ENCODE data around the gene BBS12.
"Not testable (repeated sequence)": the region's sequence is repeated elsewhere in the genome, so short reads cannot be mapped to it uniquely, and the experiment has no call there.

Gene BBS12

GRCh38 chr4:122784261-122784660 is 51.8 kb downstream of the BBS12 start:
- in situ Hi-C loops (cut with HindIII; ENCODE audit: low sequenced_read_pairs), result no loop called here
- TF ChIP-seq CTCF (IDR thresholded peaks at IDR 0.05; ENCODE audit: low read depth, low read length, missing control alignments), result no peak
- no peak overlapping the region for H3K4me3 ChIP-seq (ENCODE audit: low read depth, low read length)
- DNase-seq (ENCODE audit: low read depth), result no peak

- in situ Hi-C loops (cut with HindIII; ENCODE audit: low sequenced_read_pairs), result no loop called here
- no peak for DNase-seq (ENCODE audit: low read depth)
- TF ChIP-seq CTCF (IDR thresholded peaks at IDR 0.05; ENCODE audit: low read depth, low read length, missing control alignments), result no peak
- H3K4me3 ChIP-seq (ENCODE audit: low read depth, low read length), result no peak overlapping the region
Measured at GRCh38 chr4:122785099-122785498, 52.6 kb downstream of the BBS12 start.

- in situ Hi-C loops (cut with HindIII; ENCODE audit: low sequenced_read_pairs); DNase-seq (ENCODE audit: low read depth); H3K4me3 ChIP-seq (ENCODE audit: low read depth, low read length): not testable (repeated sequence)
Measured at GRCh38 chr4:122786296-122786695, 53.8 kb downstream of the BBS12 start.

- in situ Hi-C loops (cut with HindIII; ENCODE audit: low sequenced_read_pairs); DNase-seq (ENCODE audit: low read depth); H3K4me3 ChIP-seq (ENCODE audit: low read depth, low read length): not testable (repeated sequence)
Measured at GRCh38 chr4:122786920-122787319, 54.4 kb downstream of the BBS12 start.

GRCh38 chr4:122787940-122788339 is 55.4 kb downstream of the BBS12 start:
- in situ Hi-C loops (cut with HindIII; ENCODE audit: low sequenced_read_pairs), result no loop called here
- no peak overlapping the region for H3K4me3 ChIP-seq (ENCODE audit: low read depth, low read length)
- no peak for DNase-seq (ENCODE audit: low read depth)
- TF ChIP-seq CTCF (IDR thresholded peaks at IDR 0.05; ENCODE audit: low read depth, low read length, missing control alignments), result no peak

- no peak overlapping the region for H3K4me3 ChIP-seq (ENCODE audit: low read depth, low read length)
- no peak for TF ChIP-seq CTCF (IDR thresholded peaks at IDR 0.05; ENCODE audit: low read depth, low read length, missing control alignments)
- DNase-seq (ENCODE audit: low read depth), result no peak
- in situ Hi-C loops (cut with HindIII; ENCODE audit: low sequenced_read_pairs), result no loop called here
Measured at GRCh38 chr4:122788935-122789334, 56.4 kb downstream of the BBS12 start.

GRCh38 chr4:122793811-122794210 is 61.3 kb downstream of the BBS12 start:
- no peak overlapping the region for H3K4me3 ChIP-seq (ENCODE audit: low read depth, low read length)
- DNase-seq (ENCODE audit: low read depth), result no peak

More at GRCh38 chr4:122793811-122794210, 61.3 kb downstream of the BBS12 start:
- in situ Hi-C loops (cut with HindIII; ENCODE audit: low sequenced_read_pairs), result no loop called here
- TF ChIP-seq CTCF (IDR thresholded peaks at IDR 0.05; ENCODE audit: low read depth, low read length, missing control alignments), result no peak

Data from astrocyte of the cerebellum (primary cell).